Suprapubic skin (tissue), 4 donors: ENCODE measurements around the gene PRR15L. TPM values are rescaled to one million over a fixed set of nuclear protein-coding genes. Genes with fewer than 3 reads are reported as not detected.
A peak's percentile ranks its signal among the peaks of the same experiment; 100 is the strongest.

ENCODE experiments used
- DNase-seq, 2 donors: peaks; one replicate each; pipeline ENCODE4 v3.0.0-alpha.2; 2019; ENCODE audit warnings: low spot score in 2 of 2
- H3K27ac ChIP-seq: fragments of 200-600 bp; sonication (generic); one replicate; pipeline ENCODE4 v1.5.1; 2019
- H3K27me3 ChIP-seq: fragments of 200-600 bp; sonication (generic); one replicate; pipeline ENCODE4 v1.5.1; 2019
- H3K36me3 ChIP-seq: fragments of 200-600 bp; sonication (generic); one replicate; pipeline ENCODE4 v1.5.1; 2019
- H3K4me1 ChIP-seq: fragments of 200-600 bp; sonication (generic); one replicate; pipeline ENCODE4 v1.5.1; 2019
- H3K4me3 ChIP-seq: fragments of 200-600 bp; sonication (generic); one replicate; pipeline ENCODE4 v1.5.1; 2019; ENCODE audit warnings: mild to moderate bottlenecking
- H3K9me3 ChIP-seq: fragments of 200-600 bp; sonication (generic); one replicate; pipeline ENCODE4 v1.5.1; 2019
- EP300 ChIP-seq: sonication (generic); formaldehyde crosslinking; IDR thresholded peaks from one replicate; pipeline ENCODE4 v1.6.1; 2017; ENCODE audit warnings: antibody characterized with exemption
- POLR2A ChIP-seq, 2 donors: fragments of 450-650 bp; IDR thresholded peaks; one replicate each; pipeline ENCODE4 v1.6.1; 2017; ENCODE audit warnings: antibody characterized with exemption in 2 of 2, mild to moderate bottlenecking in 2 of 2, moderate library complexity in 2 of 2
- POLR2AphosphoS5 ChIP-seq, 3 donors: sonication (generic); formaldehyde crosslinking; IDR thresholded peaks; one replicate each; pipeline ENCODE4 v1.6.1; 2017; ENCODE audit warnings: antibody characterized with exemption in 3 of 3
- WGBS: methylation state at CpG from one replicate; pipeline ENCODE4 v1.1.5; 2018; 5-methylcytosine and 5-hydroxymethylcytosine counted together
- total RNA-seq, 4 donors: library from RNA; depleted of rRNA; stranded (reverse); fragments of >200 nt; gene quantifications; one replicate each; pipeline ENCODE4 v1.1.0, GENCODE V29; 2016
- TF ChIP-seq, protein P1 (sequence below), 2 donors: fragments of 200-600 bp in 1 of 2; fragments of 450-650 bp in 1 of 2; sonication (generic) in 1 of 2; IDR thresholded peaks; one replicate each; pipeline ENCODE4 v1.5.1; 2016 to 2019; ENCODE audit warnings: antibody characterized with exemption in 2 of 2, mild to moderate bottlenecking in 1 of 2, moderate library complexity in 1 of 2

PRR15L gene
- total RNA-seq, 4 donors from 2014 or later, result 11.4 to 27.1 (median 21.8) TPM

DNA sequence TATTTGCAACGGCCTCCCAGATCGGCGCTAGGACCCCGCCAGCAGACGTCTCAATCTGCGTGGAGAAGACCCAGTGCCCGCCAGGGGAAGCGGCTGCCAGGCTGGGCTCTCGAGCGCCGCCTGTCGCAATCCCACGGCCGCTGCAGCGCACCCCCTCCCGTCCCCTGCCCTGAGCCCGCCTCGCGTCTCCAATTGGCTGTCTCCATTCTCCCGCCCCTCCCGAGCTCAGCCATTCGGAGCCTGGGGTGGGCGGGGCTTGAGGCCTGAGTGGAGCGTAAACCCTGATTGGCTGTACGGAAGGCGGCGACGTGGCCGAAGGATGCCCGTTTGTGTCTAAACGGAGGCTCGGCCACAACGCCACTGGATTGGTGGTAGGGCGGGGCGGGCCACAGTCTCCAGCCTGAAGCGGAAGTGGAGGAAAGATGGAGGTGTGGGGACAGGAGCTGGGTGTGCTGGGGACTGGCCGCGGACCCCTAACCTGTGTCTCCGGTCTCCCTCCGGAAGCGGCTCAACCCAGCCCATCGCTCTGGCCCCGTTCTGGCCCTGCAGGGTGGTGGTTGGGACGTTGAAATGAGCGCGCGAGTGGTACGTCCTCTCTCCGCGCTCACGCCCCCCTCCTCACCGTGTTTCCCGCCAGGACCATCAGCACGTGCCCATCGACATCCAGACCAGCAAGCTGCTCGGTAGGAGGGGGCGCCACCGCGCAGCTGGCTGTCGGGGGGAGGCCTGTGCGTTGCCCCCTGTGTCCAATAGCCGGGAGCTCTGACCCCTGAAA, 13.2 kb upstream of the PRR15L start, which contains the start of gene CDK5RAP3:
Gene CDK5RAP3 (plus strand): TSS at position 389 of the 775 bp plus-strand sequence. CDS start 34 bp downstream, at position 423.
- peaks cover 44% of the 10 kb centered on the region for H3K4me1 ChIP-seq

DNA sequence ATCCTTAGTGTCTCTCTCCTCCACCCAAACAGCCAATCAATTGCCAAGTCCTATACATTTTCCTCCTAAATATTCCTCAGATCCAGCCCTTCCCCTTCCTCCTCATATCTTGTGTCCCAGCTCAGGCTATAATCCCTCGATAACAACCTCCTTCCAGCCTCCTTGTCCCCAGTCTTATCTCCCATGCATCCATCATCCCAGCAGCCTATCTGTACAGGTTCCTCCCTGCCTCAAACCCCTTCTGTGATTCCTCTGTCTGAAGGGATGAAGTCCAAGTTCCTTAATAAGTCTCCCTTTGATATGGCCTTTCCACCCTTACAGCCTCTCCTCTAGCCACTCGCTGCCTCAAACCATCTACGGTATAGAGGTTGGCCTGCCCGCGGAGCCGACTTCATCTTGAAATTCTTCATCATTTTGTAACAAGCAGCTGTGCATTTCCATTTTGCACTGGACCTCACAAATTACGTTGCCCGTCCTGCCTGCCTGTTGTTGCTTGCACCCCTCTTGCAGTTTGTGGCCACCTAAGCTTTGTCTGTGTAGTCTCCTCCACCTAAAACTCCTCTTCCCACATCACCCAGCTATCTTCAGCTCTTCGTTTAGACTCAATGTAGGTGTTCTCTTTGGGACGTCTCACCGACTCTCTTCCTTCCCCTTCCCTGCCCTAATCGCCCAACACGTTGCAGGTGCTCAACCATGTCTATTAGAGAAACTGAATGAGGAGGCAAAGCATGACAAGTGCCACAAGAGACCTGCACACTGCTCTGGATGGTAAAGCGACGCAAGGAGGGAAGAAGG, 12.4 kb upstream of the PRR15L start:
- no peak for TF ChIP-seq POLR2A (IDR thresholded peaks at IDR 0.05)
- TF ChIP-seq POLR2AphosphoS5 (IDR thresholded peaks at IDR 0.05), result no peak
- TF ChIP-seq, protein P1, sequence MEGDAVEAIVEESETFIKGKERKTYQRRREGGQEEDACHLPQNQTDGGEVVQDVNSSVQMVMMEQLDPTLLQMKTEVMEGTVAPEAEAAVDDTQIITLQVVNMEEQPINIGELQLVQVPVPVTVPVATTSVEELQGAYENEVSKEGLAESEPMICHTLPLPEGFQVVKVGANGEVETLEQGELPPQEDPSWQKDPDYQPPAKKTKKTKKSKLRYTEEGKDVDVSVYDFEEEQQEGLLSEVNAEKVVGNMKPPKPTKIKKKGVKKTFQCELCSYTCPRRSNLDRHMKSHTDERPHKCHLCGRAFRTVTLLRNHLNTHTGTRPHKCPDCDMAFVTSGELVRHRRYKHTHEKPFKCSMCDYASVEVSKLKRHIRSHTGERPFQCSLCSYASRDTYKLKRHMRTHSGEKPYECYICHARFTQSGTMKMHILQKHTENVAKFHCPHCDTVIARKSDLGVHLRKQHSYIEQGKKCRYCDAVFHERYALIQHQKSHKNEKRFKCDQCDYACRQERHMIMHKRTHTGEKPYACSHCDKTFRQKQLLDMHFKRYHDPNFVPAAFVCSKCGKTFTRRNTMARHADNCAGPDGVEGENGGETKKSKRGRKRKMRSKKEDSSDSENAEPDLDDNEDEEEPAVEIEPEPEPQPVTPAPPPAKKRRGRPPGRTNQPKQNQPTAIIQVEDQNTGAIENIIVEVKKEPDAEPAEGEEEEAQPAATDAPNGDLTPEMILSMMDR (IDR thresholded peaks at IDR 0.05), result no peak
- TF ChIP-seq EP300, result no peak
- Histone ChIP-seq H3K4me1 (peaks cover 47% of the 10 kb centered on the region), H3K27me3 (no peaks in the 10 kb centered on the region), H3K36me3 (peaks cover 20% of the 10 kb centered on the region), H3K27ac (no peak overlapping the region), H3K4me3 (peak overlapping the region; percentile 84), H3K9me3 (no peaks in the 10 kb centered on the region)
- no peak for DNase-seq
- 49% methylated on average over 13 of the region's 15 CpGs for WGBS

More for the DNA sequence above, 13.2 kb upstream of the PRR15L start, which contains the start of gene CDK5RAP3:
- H3K4me3 ChIP-seq, result peak within 1 kb of the TSS; percentile 84
- TF ChIP-seq POLR2AphosphoS5 (IDR thresholded peaks at IDR 0.05) (peak in 1 of 3 donors; percentile 66), POLR2A (IDR thresholded peaks at IDR 0.05) (peak in 1 of 2 donors; percentile 54), EP300 (no peak)
- TF ChIP-seq, protein P1 (IDR thresholded peaks at IDR 0.05), result peak; percentile 87 to 100
- DNase-seq, result peak; percentile 100
- peak within 1 kb of the TSS; percentile 81 for H3K27ac ChIP-seq
- H3K36me3 ChIP-seq, result peaks cover 28% of the 10 kb centered on the region
- H3K27me3 ChIP-seq, result no peaks in the 10 kb centered on the region
- WGBS, result 0% methylated on average over 18 of the region's 62 CpGs
- no peaks in the 10 kb centered on the region for H3K9me3 ChIP-seq

- no peak overlapping the region for H3K4me3 ChIP-seq
- no peak overlapping the region for H3K27ac ChIP-seq
- H3K36me3 ChIP-seq, result peaks cover 7% of the 10 kb centered on the region
- no peak for DNase-seq
- H3K27me3 ChIP-seq, result no peaks in the 10 kb centered on the region
- 97% methylated on average over 5 of the region's 5 CpGs for WGBS
- H3K4me1 ChIP-seq, result peaks cover 47% of the 10 kb centered on the region
- H3K9me3 ChIP-seq, result no peaks in the 10 kb centered on the region
- no peak for TF ChIP-seq POLR2AphosphoS5 (IDR thresholded peaks at IDR 0.05)
Measured at GRCh38 chr17:47968836-47969235, 11.2 kb upstream of the PRR15L start.

GRCh38 chr17:47967607-47968252, 10.0 kb upstream of the PRR15L start:
- Histone ChIP-seq H3K9me3 (no peaks in the 10 kb centered on the region), H3K4me3 (no peak overlapping the region), H3K36me3 (no peaks in the 10 kb centered on the region), H3K27me3 (no peaks in the 10 kb centered on the region), H3K4me1 (peaks cover 46% of the 10 kb centered on the region), H3K27ac (peak overlapping the region; percentile 2)
- DNase-seq, result no peak
- TF ChIP-seq POLR2AphosphoS5 (IDR thresholded peaks at IDR 0.05) (no peak), EP300 (no peak)
- WGBS, result 44% methylated on average over 3 of the region's 5 CpGs

GRCh38 chr17:47966079-47966519, 8.4 kb upstream of the PRR15L start:
- Histone ChIP-seq H3K4me3 (no peak overlapping the region), H3K4me1 (peaks cover 30% of the 10 kb centered on the region), H3K9me3 (no peaks in the 10 kb centered on the region), H3K27ac (peak overlapping the region; percentile 24), H3K27me3 (no peaks in the 10 kb centered on the region), H3K36me3 (no peaks in the 10 kb centered on the region)
- DNase-seq, result no peak
- WGBS, result 19% methylated on average over 1 of the region's 1 CpG
- TF ChIP-seq, protein P1 (IDR thresholded peaks at IDR 0.05), result no peak
- TF ChIP-seq EP300 (no peak), POLR2AphosphoS5 (IDR thresholded peaks at IDR 0.05) (no peak), POLR2A (IDR thresholded peaks at IDR 0.05) (no peak)
